PC-3 (cell line): ENCODE data around the gene LAMA5.

Experiments used
- EZH2 ChIP-seq: fragments of 300-600 bp; sonication (generic); IDR thresholded peaks from one replicate; pipeline ENCODE4 v1.6.1; 2017; ENCODE audit warnings: antibody characterized with exemption, mild to moderate bottlenecking, low read length; ENCODE audit not compliant: unreplicated experiment
- EZH2phosphoT487 ChIP-seq: fragments of 300-600 bp; sonication (generic); IDR thresholded peaks from 2 replicates; pipeline ENCODE4 v1.6.1; 2018; ENCODE audit warnings: mild to moderate bottlenecking, antibody characterized with exemption, low read length, borderline replicate concordance
- TF ChIP-seq, protein P1 (sequence below): fragments of 300-600 bp; sonication (generic); conservative IDR thresholded peaks from 2 replicates; pipeline ENCODE4 v1.5.1; 2017; ENCODE audit warnings: antibody characterized with exemption, low read depth, mild to moderate bottlenecking, low read length

DNA sequence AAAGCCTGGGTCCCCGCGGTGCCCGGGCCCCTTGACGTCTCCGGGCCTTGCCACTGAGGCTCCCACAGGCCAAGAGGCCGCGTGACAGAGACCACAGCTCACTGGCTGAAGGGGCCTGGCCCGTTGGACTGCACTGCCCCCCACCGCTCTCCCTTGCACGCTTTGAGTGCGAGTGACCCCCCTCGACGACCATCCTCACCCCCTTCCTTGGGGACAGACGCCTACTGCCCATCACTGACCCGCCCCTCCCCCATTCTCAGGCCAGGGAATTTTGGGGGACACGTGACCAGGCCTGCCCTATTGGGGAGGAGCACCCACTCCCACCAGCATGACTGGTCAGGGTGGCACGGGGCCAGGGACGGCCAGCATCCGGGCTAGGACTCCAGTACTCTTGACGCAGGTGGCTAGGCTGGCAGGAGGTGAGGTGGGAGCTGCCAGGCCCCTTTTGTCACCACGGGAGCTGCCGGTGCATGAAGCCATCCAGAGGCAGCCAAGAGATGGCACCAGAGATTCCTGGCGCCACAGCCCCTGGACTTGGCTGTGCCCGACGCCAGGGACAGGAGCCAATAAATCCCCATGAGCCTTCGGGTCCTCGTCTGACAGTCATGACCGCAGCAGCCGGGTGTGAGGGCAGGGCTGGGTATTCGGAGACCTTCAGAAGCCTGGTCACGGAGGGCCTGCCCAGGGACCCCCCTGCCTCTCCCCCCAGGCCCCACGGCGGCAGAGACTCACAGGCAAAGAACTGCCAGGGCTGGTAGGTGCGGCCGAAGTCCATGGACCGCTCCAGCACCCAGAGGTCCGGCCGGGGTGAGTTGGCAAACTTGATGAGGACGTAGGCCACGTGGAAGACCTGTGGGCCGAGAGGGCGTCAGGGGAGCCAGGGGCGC is 14.5 kb downstream of the LAMA5 start:
- TF ChIP-seq, protein P1, sequence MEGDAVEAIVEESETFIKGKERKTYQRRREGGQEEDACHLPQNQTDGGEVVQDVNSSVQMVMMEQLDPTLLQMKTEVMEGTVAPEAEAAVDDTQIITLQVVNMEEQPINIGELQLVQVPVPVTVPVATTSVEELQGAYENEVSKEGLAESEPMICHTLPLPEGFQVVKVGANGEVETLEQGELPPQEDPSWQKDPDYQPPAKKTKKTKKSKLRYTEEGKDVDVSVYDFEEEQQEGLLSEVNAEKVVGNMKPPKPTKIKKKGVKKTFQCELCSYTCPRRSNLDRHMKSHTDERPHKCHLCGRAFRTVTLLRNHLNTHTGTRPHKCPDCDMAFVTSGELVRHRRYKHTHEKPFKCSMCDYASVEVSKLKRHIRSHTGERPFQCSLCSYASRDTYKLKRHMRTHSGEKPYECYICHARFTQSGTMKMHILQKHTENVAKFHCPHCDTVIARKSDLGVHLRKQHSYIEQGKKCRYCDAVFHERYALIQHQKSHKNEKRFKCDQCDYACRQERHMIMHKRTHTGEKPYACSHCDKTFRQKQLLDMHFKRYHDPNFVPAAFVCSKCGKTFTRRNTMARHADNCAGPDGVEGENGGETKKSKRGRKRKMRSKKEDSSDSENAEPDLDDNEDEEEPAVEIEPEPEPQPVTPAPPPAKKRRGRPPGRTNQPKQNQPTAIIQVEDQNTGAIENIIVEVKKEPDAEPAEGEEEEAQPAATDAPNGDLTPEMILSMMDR: peak; percentile 54
- TF ChIP-seq EZH2phosphoT487 (no peak), EZH2 (no peak)
